NAMALWA (cell line): ENCODE measurements around the gene CAMSAP3.

ENCODE experiments used
- DNase-seq: peaks from one replicate; pipeline ENCODE4 v3.0.0-alpha.2; 2015; ENCODE audit warnings: low spot score

Gene CAMSAP3

GRCh38 chr19:7614859-7615741, 19.4 kb downstream of the CAMSAP3 start:
- DNase-seq, result no peak

- no peak for DNase-seq
Measured at GRCh38 chr19:7617172-7617571, 21.5 kb downstream of the CAMSAP3 start.

GRCh38 chr19:7617735-7618134, 22.1 kb downstream of the CAMSAP3 start:
- no peak for DNase-seq

- no peak for DNase-seq
Measured at GRCh38 chr19:7618348-7618747, 22.7 kb downstream of the CAMSAP3 start.

GRCh38 chr19:7618771-7619510, 23.3 kb downstream of the CAMSAP3 start:
- DNase-seq, result no peak

- DNase-seq, result no peak
Measured at GRCh38 chr19:7619671-7620441, 24.2 kb downstream of the CAMSAP3 start.

GRCh38 chr19:7620442-7621412, 25.1 kb downstream of the CAMSAP3 start:
- no peak for DNase-seq

GRCh38 chr19:7622933-7623685, 27.4 kb downstream of the CAMSAP3 start:
- DNase-seq, result peak; percentile 36

- no peak for DNase-seq
Measured at GRCh38 chr19:7623725-7624603, 28.3 kb downstream of the CAMSAP3 start.

GRCh38 chr19:7624810-7625209, 29.1 kb downstream of the CAMSAP3 start:
- no peak for DNase-seq

GRCh38 chr19:7625763-7626372, 30.2 kb downstream of the CAMSAP3 start:
- no peak for DNase-seq

- no peak for DNase-seq
Measured at GRCh38 chr19:7627166-7627565, 31.5 kb downstream of the CAMSAP3 start.

GRCh38 chr19:7628589-7629311, 33.1 kb downstream of the CAMSAP3 start:
- no peak for DNase-seq

GRCh38 chr19:7629347-7630054, 33.8 kb downstream of the CAMSAP3 start, which contains the start of the genes PET100 and XAB2:
Gene PET100, plus strand, starts transcription at chr19:7629793. Its CDS starts 41 bp downstream, at chr19:7629834.
Gene XAB2, minus strand, starts transcription at chr19:7629545. Its CDS starts 18 bp downstream, at chr19:7629527.
- DNase-seq, result peak; percentile 99

- DNase-seq, result no peak
Measured at GRCh38 chr19:7631577-7631976, 35.9 kb downstream of the CAMSAP3 start.

- no peak for DNase-seq
Measured at GRCh38 chr19:7632340-7633203, 36.9 kb downstream of the CAMSAP3 start.
